HEK293 (cell line): ENCODE data around the gene SERPINA3.

Source experiments
- CTCF ChIA-PET: fragments of 350-600 bp; formaldehyde crosslinking; extraction: SDS; loops from one replicate; lab custom pipeline; 2021; ENCODE audit warnings: antibody characterized with exemption; lab: Yijun Ruan, JAX
- POLR2A ChIA-PET: fragments of 300-600 bp; formaldehyde crosslinking; extraction: SDS; loops from one replicate; lab custom pipeline; 2020; ENCODE audit warnings: antibody characterized with exemption, inconsistent platforms; lab: Yijun Ruan, JAX
- H3K27ac ChIP-seq: fragments of 200-500 bp; sonication (Bioruptor generic); 2 replicates; pipeline ENCODE4 v1.5.1; 2014; ENCODE audit warnings: low read depth, low read length, control low read depth, inconsistent platforms; ENCODE audit errors: extremely low read depth
- H3K36me3 ChIP-seq, 2 experiments: fragments of 200-500 bp in 1 of 2; sonication (Bioruptor generic) in 1 of 2; 1 replicate in 1 of 2; 2 replicates in 1 of 2; pipeline ENCODE4 v1.5.1; 2014 to 2017; ENCODE audit warnings: inconsistent platforms in 2 of 2, low read length in 2 of 2; ENCODE audit not compliant: control insufficient read depth in 2 of 2, insufficient read depth in 1 of 2
- H3K4me1 ChIP-seq: fragments of 200-500 bp; sonication (Bioruptor generic); 2 replicates; pipeline ENCODE4 v1.5.1; 2014; ENCODE audit warnings: mild to moderate bottlenecking, low read length, inconsistent platforms; ENCODE audit not compliant: control insufficient read depth, insufficient read depth
- H3K4me3 ChIP-seq: 2 replicates; pipeline ENCODE4 v1.5.1; 2011; ENCODE audit warnings: low read depth, mild to moderate bottlenecking, control low read depth, low read length, moderate library complexity
- H3K9me3 ChIP-seq: fragments of 200-500 bp; sonication (Bioruptor generic); 2 replicates; pipeline ENCODE4 v1.5.1; 2014; ENCODE audit warnings: low read depth, low read length, inconsistent platforms; ENCODE audit not compliant: control insufficient read depth, insufficient read depth
- ELK4 ChIP-seq: IDR thresholded peaks from 2 replicates; pipeline ENCODE4 v1.6.1; 2011; ENCODE audit warnings: mild to moderate bottlenecking, low read depth, low read length, borderline replicate concordance
- GLIS2 ChIP-seq: fragments of 450-650 bp; formaldehyde crosslinking; IDR thresholded peaks from 2 replicates; pipeline ENCODE4 v1.5.1; 2016; ENCODE audit warnings: missing biosample characterization, missing genetic modification characterization
- ZBTB1 ChIP-seq: fragments of 450-650 bp; formaldehyde crosslinking; IDR thresholded peaks from 2 replicates; pipeline ENCODE4 v1.5.1; 2016; ENCODE audit warnings: missing biosample characterization, missing genetic modification characterization
- ZBTB49 ChIP-seq: fragments of 450-650 bp; formaldehyde crosslinking; IDR thresholded peaks from 2 replicates; pipeline ENCODE4 v1.5.1; 2016; ENCODE audit warnings: missing biosample characterization, missing genetic modification characterization, low read depth
- ZFHX2 ChIP-seq: fragments of 450-650 bp; formaldehyde crosslinking; conservative IDR thresholded peaks from 2 replicates; pipeline ENCODE4 v1.5.1; 2016; ENCODE audit warnings: missing biosample characterization, missing genetic modification characterization
- ZNF114 ChIP-seq: fragments of 450-650 bp; formaldehyde crosslinking; IDR thresholded peaks from 2 replicates; pipeline ENCODE4 v1.5.0; 2017; ENCODE audit warnings: missing biosample characterization, missing genetic modification characterization
- ZNF155 ChIP-seq: fragments of 450-650 bp; formaldehyde crosslinking; IDR thresholded peaks from 2 replicates; pipeline ENCODE4 v1.5.1; 2016; ENCODE audit warnings: missing biosample characterization, missing genetic modification characterization
- ZNF202 ChIP-seq: fragments of 450-650 bp; formaldehyde crosslinking; IDR thresholded peaks from 2 replicates; pipeline ENCODE4 v1.5.1; 2016; ENCODE audit warnings: missing biosample characterization, missing genetic modification characterization, borderline replicate concordance
- ZNF221 ChIP-seq: fragments of 450-650 bp; formaldehyde crosslinking; IDR thresholded peaks from 2 replicates; pipeline ENCODE4 v1.5.1; 2017; ENCODE audit warnings: missing biosample characterization, missing genetic modification characterization, borderline replicate concordance
- ZNF416 ChIP-seq: fragments of 450-650 bp; formaldehyde crosslinking; IDR thresholded peaks from 2 replicates; pipeline ENCODE4 v1.5.1; 2016; ENCODE audit warnings: missing biosample characterization, missing genetic modification characterization
- ZNF473 ChIP-seq: fragments of 450-650 bp; formaldehyde crosslinking; IDR thresholded peaks from 2 replicates; pipeline ENCODE4 v1.5.1; 2017; ENCODE audit warnings: missing biosample characterization, missing genetic modification characterization
- ZNF501 ChIP-seq: fragments of 450-650 bp; formaldehyde crosslinking; IDR thresholded peaks from 2 replicates; pipeline ENCODE4 v1.5.1; 2016; ENCODE audit warnings: missing biosample characterization, missing genetic modification characterization
- ZNF513 ChIP-seq: fragments of 450-650 bp; IDR thresholded peaks from 2 replicates; pipeline ENCODE4 v1.5.1; 2018; ENCODE audit warnings: missing biosample characterization, missing genetic modification characterization
- ZNF514 ChIP-seq: fragments of 450-650 bp; formaldehyde crosslinking; IDR thresholded peaks from 2 replicates; pipeline ENCODE4 v1.5.1; 2016; ENCODE audit warnings: missing biosample characterization, missing genetic modification characterization
- ZNF621 ChIP-seq: fragments of 450-650 bp; formaldehyde crosslinking; IDR thresholded peaks from 2 replicates; pipeline ENCODE4 v1.5.1; 2017; ENCODE audit warnings: missing biosample characterization, missing genetic modification characterization
- ZNF660 ChIP-seq: fragments of 450-650 bp; IDR thresholded peaks from 2 replicates; pipeline ENCODE4 v1.5.1; 2018; ENCODE audit warnings: missing biosample characterization, mild to moderate bottlenecking, missing genetic modification characterization
- TF ChIP-seq, protein P1 (sequence below): fragments of 450-650 bp; formaldehyde crosslinking; optimal IDR thresholded peaks from 2 replicates; pipeline ENCODE3; 2016; ENCODE audit warnings: missing biosample characterization, mild to moderate bottlenecking, missing genetic modification characterization

The SERPINA3 gene

DNA sequence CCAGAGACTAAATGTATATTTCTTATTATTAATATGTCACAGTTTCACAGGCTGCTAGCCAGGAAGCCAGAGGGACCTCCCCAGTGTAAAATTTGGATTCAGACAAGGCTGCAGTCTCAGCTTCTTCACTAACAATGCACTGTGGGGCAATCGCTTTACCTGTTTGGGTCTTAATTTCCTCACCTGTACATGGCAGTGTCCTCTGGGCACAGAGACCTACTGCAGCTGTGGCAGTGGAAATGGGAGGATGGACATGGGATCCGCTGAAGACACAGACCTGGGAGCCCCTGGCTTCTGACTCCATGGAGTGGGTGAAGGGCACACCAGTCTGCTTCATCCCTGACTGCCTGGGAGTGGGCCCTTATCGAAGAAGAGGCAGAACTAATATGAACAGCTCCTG, 37.9 kb upstream of the SERPINA3 start:
- TF ChIP-seq ZNF621 (tag by site-specific recombination) (no peak), ZNF660 (tag by site-specific recombination) (no peak), ZNF114 (tag by site-specific recombination) (no peak), ZBTB1 (no peak), ELK4 (no peak), ZNF514 (tag by site-specific recombination) (no peak), ZNF221 (tag by site-specific recombination) (no peak), ZNF416 (no peak), ZNF202 (tag by site-specific recombination) (no peak), ZBTB49 (tag by site-specific recombination) (no peak), GLIS2 (no peak), ZFHX2 (tag by site-specific recombination) (no peak), ZNF501 (tag by site-specific recombination) (no peak), ZNF155 (tag by site-specific recombination) (no peak), ZNF473 (tag by site-specific recombination) (no peak)
- CTCF ChIA-PET: no interaction called here
- no peaks in the 10 kb centered on the region for H3K36me3 ChIP-seq
- no peak overlapping the region for H3K27ac ChIP-seq
- POLR2A ChIA-PET: no interaction called here
- H3K4me1 ChIP-seq: no peaks in the 10 kb centered on the region
- no peak overlapping the region for H3K4me3 ChIP-seq
- no peaks in the 10 kb centered on the region for H3K9me3 ChIP-seq

DNA sequence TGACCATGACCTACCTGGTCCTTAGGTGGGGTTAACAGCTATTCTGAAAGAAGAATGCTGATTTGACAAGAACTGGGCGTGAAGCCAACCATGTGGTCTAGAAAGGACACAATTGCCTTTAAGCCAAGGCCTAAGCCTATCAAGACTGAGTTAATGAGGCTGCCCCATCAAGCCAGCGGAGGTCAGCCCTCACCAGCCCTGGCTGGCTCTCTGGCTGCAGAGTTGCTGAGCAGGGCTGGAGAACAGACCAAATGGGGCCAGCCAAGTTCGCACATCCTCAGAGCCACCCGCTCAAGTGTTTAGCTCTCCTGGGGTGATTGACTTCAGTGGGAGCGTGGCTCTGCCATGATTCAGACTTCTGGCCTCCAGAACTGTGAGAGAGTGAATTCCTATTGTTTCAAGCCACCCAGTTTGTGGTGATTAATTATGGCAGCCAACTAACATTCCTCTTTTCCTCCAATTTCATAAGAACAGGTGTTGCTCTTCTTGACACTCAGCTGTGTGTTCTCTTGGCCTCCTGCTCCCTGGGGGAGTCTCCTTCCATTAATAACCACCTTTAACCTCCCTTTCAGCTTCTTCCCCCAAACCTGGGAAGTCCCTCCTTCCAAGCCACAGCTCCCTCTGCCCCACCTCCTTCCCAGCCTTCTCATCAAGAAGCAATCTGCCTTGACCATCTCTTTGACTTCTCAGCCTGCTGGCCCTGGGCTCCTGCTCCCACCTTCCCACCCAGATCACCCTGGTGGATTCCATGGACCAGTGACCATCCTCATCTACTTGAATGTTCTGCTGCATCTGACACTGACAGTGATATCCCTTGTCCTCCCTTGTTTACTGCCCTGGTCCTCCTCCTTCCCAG, 36.2 kb upstream of the SERPINA3 start:
- H3K27ac ChIP-seq: no peak overlapping the region
- no peaks in the 10 kb centered on the region for H3K4me1 ChIP-seq
- no peaks in the 10 kb centered on the region for H3K36me3 ChIP-seq
- H3K4me3 ChIP-seq: no peak overlapping the region
- ChIA-PET POLR2A (no interaction called here), CTCF (interaction anchor here (0.6 to 1.0 kb wide), 2 partner anchors 16 to 23 kb away, joined by 3 to 7 read pairs; no protein-coding TSS in a partner anchor)
- H3K9me3 ChIP-seq: no peaks in the 10 kb centered on the region
- TF ChIP-seq, protein P1, sequence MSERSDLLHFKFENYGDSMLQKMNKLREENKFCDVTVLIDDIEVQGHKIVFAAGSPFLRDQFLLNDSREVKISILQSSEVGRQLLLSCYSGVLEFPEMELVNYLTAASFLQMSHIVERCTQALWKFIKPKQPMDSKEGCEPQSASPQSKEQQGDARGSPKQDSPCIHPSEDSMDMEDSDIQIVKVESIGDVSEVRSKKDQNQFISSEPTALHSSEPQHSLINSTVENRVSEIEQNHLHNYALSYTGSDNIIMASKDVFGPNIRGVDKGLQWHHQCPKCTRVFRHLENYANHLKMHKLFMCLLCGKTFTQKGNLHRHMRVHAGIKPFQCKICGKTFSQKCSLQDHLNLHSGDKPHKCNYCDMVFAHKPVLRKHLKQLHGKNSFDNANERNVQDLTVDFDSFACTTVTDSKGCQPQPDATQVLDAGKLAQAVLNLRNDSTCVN (tag by site-specific recombination): no peak
- no peak for TF ChIP-seq ZNF513 (tag by site-specific recombination)
